WTC11 (cell line): ENCODE data around the gene PBX4. TPM values are rescaled to one million over a fixed set of nuclear protein-coding genes. Genes with fewer than 3 reads are reported as not detected.

Experiments used
- ATF2 ChIP-seq: sonication (generic); formaldehyde crosslinking; IDR thresholded peaks from 2 replicates; pipeline ENCODE4 v1.8.1; 2022; ENCODE audit warnings: low read depth, missing genetic modification reagents, borderline replicate concordance
- ATF3 ChIP-seq: sonication (generic); formaldehyde crosslinking; conservative IDR thresholded peaks from 2 replicates; pipeline ENCODE4 v1.8.1; 2022; ENCODE audit warnings: mild to moderate bottlenecking, missing genetic modification reagents
- CREB1 ChIP-seq: sonication (generic); formaldehyde crosslinking; IDR thresholded peaks from 2 replicates; pipeline ENCODE4 v1.8.0; 2023; ENCODE audit warnings: mild to moderate bottlenecking, missing genetic modification reagents
- CREM ChIP-seq: sonication (generic); formaldehyde crosslinking; IDR thresholded peaks from 2 replicates; pipeline ENCODE4 v1.8.1; 2022; ENCODE audit warnings: mild to moderate bottlenecking, missing genetic modification reagents, moderate library complexity
- E2F1 ChIP-seq: sonication (generic); formaldehyde crosslinking; IDR thresholded peaks from 2 replicates; pipeline ENCODE4 v1.8.0; 2022; ENCODE audit warnings: mild to moderate bottlenecking, missing genetic modification reagents
- ELF4 ChIP-seq: sonication (generic); formaldehyde crosslinking; IDR thresholded peaks from 2 replicates; pipeline ENCODE4 v1.8.1; 2022; ENCODE audit warnings: low read depth, mild to moderate bottlenecking, moderate library complexity, missing genetic modification reagents
- FOXK1 ChIP-seq: sonication (generic); formaldehyde crosslinking; IDR thresholded peaks from 2 replicates; pipeline ENCODE4 v1.8.0; 2022; ENCODE audit warnings: mild to moderate bottlenecking, moderate library complexity, missing genetic modification reagents
- GTF2I ChIP-seq: fragments of 250-450 bp; sonication (Bioruptor Pico); conservative IDR thresholded peaks from 2 replicates; pipeline ENCODE4 v1.4.0; 2021; ENCODE audit warnings: mild to moderate bottlenecking
- MXD4 ChIP-seq: fragments of 250-450 bp; sonication (Bioruptor Pico); IDR thresholded peaks from 2 replicates; pipeline ENCODE4 v1.8.0; 2021; ENCODE audit warnings: mild to moderate bottlenecking, moderate library complexity, borderline replicate concordance
- NFATC4 ChIP-seq: fragments of 250-450 bp; sonication (Bioruptor Pico); IDR thresholded peaks from 2 replicates; pipeline ENCODE4 v1.9.0; 2021; ENCODE audit warnings: mild to moderate bottlenecking
- NFE2L1 ChIP-seq: sonication (generic); formaldehyde crosslinking; IDR thresholded peaks from 2 replicates; pipeline ENCODE4 v1.8.1; 2023; ENCODE audit warnings: missing genetic modification reagents
- NR1H2 ChIP-seq: sonication (generic); formaldehyde crosslinking; IDR thresholded peaks from 2 replicates; pipeline ENCODE4 v1.9.0; 2021; ENCODE audit warnings: mild to moderate bottlenecking, moderate library complexity, missing genetic modification reagents
- PREB ChIP-seq: sonication (generic); formaldehyde crosslinking; IDR thresholded peaks from 2 replicates; pipeline ENCODE4 v1.8.1; 2022; ENCODE audit warnings: mild to moderate bottlenecking, missing genetic modification reagents, moderate library complexity, borderline replicate concordance
- SP1 ChIP-seq: sonication (generic); formaldehyde crosslinking; conservative IDR thresholded peaks from 2 replicates; pipeline ENCODE4 v1.8.1; 2022; ENCODE audit warnings: missing genetic modification reagents
- TEAD4 ChIP-seq: sonication (generic); formaldehyde crosslinking; IDR thresholded peaks from 2 replicates; pipeline ENCODE4 v1.8.0; 2022; ENCODE audit warnings: mild to moderate bottlenecking, missing genetic modification reagents
- USF1 ChIP-seq: sonication (generic); formaldehyde crosslinking; IDR thresholded peaks from 2 replicates; pipeline ENCODE4 v1.8.0; 2022; ENCODE audit warnings: mild to moderate bottlenecking, missing genetic modification reagents
- ZNF121 ChIP-seq: sonication (generic); formaldehyde crosslinking; IDR thresholded peaks from 2 replicates; pipeline ENCODE4 v1.8.0; 2023; ENCODE audit warnings: missing genetic modification reagents
- ZNF138 ChIP-seq: sonication (generic); formaldehyde crosslinking; conservative IDR thresholded peaks from 2 replicates; pipeline ENCODE4 v1.8.1; 2022; ENCODE audit warnings: mild to moderate bottlenecking, moderate library complexity, missing genetic modification reagents
- ZNF263 ChIP-seq: sonication (generic); formaldehyde crosslinking; IDR thresholded peaks from 2 replicates; pipeline ENCODE4 v1.8.1; 2022; ENCODE audit warnings: low read depth, mild to moderate bottlenecking, moderate library complexity, missing genetic modification reagents
- ZNF396 ChIP-seq: fragments of 250-450 bp; sonication (Bioruptor Pico); IDR thresholded peaks from 2 replicates; pipeline ENCODE4 v1.8.0; 2021; ENCODE audit warnings: mild to moderate bottlenecking, moderate library complexity, borderline replicate concordance
- ZNF423 ChIP-seq: fragments of 250-450 bp; sonication (Bioruptor Pico); IDR thresholded peaks from 2 replicates; pipeline ENCODE4 v2.1.2; 2022; ENCODE audit warnings: mild to moderate bottlenecking, moderate library complexity
- ZNF671 ChIP-seq: fragments of 250-450 bp; sonication (Bioruptor Pico); IDR thresholded peaks from 2 replicates; pipeline ENCODE4 v1.8.0; 2021; ENCODE audit warnings: mild to moderate bottlenecking
- total RNA-seq: library from RNA; stranded (reverse); gene quantifications from 3 replicates; pipeline ENCODE4 v1.2.3, GENCODE V29; 2021
- TF ChIP-seq, protein P1 (sequence below): sonication (generic); formaldehyde crosslinking; IDR thresholded peaks from 2 replicates; pipeline ENCODE4 v1.8.1; 2023; ENCODE audit warnings: mild to moderate bottlenecking, missing genetic modification reagents, moderate library complexity
- TF ChIP-seq, protein P2 (sequence below): sonication (generic); formaldehyde crosslinking; IDR thresholded peaks from 2 replicates; pipeline ENCODE4 v1.8.1; 2022; ENCODE audit warnings: missing genetic modification reagents, borderline replicate concordance
- TF ChIP-seq, protein P3 (sequence below): sonication (generic); formaldehyde crosslinking; IDR thresholded peaks from 2 replicates; pipeline ENCODE4 v1.8.0; 2022; ENCODE audit warnings: mild to moderate bottlenecking, missing genetic modification reagents

The PBX4 gene
- total RNA-seq, 1 experiment from 2014 or later = 3.2 TPM

GRCh38 chr19:19515642-19516519, 102.6 kb downstream of the PBX4 start, which contains the start of gene NDUFA13 (continued):
- TF ChIP-seq CREM (CRISPR knock-in tag) (peak; percentile 89), USF1 (CRISPR knock-in tag) (peak; percentile 59), ELF4 (0 out of 2 replicates have a peak, but pooled peaks have one; percentile 25), TEAD4 (CRISPR knock-in tag) (peak; percentile 55; the same call in 1 of the 2 replicates), ATF2 (no peak), CREB1 (CRISPR knock-in tag) (peak; percentile 43; the same call in 1 of the 2 replicates), ZNF263 (CRISPR knock-in tag) (no peak), NFE2L1 (CRISPR knock-in tag) (peak; percentile 44; the same call in 1 of the 2 replicates), FOXK1 (CRISPR knock-in tag) (peak; percentile 93), PREB (CRISPR knock-in tag) (no peak), ZNF138 (no peak), MXD4 (no peak), NFATC4 (no peak), NR1H2 (CRISPR knock-in tag) (no peak), ZNF396 (CRISPR knock-in tag) (no peak), ZNF423 (CRISPR knock-in tag) (no peak), GTF2I (CRISPR knock-in tag) (no peak), E2F1 (no peak), ATF3 (CRISPR knock-in tag) (no peak), SP1 (peak; percentile 75; the same call in 1 of the 2 replicates), ZNF121 (CRISPR knock-in tag) (no peak), ZNF671 (CRISPR knock-in tag) (no peak)
- TF ChIP-seq, protein P1, sequence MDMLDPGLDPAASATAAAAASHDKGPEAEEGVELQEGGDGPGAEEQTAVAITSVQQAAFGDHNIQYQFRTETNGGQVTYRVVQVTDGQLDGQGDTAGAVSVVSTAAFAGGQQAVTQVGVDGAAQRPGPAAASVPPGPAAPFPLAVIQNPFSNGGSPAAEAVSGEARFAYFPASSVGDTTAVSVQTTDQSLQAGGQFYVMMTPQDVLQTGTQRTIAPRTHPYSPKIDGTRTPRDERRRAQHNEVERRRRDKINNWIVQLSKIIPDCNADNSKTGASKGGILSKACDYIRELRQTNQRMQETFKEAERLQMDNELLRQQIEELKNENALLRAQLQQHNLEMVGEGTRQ (CRISPR knock-in tag) = no peak
- TF ChIP-seq, protein P2, sequence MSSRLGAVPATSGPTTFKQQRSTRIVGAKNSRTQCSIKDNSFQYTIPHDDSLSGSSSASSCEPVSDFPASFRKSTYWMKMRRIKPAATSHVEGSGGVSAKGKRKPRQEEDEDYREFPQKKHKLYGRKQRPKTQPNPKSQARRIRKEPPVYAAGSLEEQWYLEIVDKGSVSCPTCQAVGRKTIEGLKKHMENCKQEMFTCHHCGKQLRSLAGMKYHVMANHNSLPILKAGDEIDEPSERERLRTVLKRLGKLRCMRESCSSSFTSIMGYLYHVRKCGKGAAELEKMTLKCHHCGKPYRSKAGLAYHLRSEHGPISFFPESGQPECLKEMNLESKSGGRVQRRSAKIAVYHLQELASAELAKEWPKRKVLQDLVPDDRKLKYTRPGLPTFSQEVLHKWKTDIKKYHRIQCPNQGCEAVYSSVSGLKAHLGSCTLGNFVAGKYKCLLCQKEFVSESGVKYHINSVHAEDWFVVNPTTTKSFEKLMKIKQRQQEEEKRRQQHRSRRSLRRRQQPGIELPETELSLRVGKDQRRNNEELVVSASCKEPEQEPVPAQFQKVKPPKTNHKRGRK = no peak
- TF ChIP-seq, protein P3, sequence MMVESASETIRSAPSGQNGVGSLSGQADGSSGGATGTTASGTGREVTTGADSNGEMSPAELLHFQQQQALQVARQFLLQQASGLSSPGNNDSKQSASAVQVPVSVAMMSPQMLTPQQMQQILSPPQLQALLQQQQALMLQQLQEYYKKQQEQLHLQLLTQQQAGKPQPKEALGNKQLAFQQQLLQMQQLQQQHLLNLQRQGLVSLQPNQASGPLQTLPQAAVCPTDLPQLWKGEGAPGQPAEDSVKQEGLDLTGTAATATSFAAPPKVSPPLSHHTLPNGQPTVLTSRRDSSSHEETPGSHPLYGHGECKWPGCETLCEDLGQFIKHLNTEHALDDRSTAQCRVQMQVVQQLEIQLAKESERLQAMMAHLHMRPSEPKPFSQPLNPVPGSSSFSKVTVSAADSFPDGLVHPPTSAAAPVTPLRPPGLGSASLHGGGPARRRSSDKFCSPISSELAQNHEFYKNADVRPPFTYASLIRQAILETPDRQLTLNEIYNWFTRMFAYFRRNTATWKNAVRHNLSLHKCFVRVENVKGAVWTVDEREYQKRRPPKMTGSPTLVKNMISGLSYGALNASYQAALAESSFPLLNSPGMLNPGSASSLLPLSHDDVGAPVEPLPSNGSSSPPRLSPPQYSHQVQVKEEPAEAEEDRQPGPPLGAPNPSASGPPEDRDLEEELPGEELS = peak; percentile 27; the same call in 1 of the 2 replicates
